Amniotic epithelial cell (primary cell): Measurements from ENCODE around the gene ARID1A.

ENCODE experiments used
- DNase-seq: peaks from one replicate; pipeline ENCODE4 v3.0.0-alpha.2; 2010; ENCODE audit warnings: low read depth

The ARID1A gene

DNA sequence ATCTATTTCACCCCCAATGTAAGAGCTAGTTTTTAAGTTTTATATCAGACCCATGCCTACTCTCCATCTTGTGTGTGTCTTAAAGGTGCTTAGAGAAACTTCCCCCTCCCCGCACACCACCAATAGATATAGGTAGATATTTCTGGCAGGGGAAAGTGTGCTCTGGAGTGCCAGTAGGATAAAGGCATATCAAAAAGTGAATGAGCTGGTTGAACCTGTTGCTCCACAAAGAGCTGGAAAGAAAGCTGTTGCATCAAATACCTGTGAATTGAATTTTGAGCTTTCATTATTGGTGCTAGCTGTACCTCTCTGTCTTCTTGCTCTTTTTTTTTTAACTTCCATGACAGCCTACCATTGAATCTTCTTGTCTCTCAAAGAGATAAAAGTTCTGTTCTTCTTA, 32.8 kb downstream of the ARID1A start:
- no peak for DNase-seq

DNA sequence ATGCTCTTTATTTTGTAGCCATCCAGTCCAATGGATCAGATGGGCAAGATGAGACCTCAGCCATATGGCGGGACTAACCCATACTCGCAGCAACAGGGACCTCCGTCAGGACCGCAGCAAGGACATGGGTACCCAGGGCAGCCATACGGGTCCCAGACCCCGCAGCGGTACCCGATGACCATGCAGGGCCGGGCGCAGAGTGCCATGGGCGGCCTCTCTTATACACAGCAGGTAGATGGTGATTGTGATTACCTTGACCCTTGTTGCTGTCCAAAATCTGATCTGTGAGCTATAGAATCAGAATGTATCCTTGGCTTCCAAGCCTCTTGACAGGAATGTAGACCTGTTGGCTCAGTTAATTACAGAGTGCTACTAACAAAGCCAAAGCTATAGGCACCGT, 33.8 kb downstream of the ARID1A start:
- DNase-seq: no peak

- DNase-seq: no peak
These were observed 34.9 kb downstream of the ARID1A start for GRCh38 chr1:26730695-26731094.

DNA sequence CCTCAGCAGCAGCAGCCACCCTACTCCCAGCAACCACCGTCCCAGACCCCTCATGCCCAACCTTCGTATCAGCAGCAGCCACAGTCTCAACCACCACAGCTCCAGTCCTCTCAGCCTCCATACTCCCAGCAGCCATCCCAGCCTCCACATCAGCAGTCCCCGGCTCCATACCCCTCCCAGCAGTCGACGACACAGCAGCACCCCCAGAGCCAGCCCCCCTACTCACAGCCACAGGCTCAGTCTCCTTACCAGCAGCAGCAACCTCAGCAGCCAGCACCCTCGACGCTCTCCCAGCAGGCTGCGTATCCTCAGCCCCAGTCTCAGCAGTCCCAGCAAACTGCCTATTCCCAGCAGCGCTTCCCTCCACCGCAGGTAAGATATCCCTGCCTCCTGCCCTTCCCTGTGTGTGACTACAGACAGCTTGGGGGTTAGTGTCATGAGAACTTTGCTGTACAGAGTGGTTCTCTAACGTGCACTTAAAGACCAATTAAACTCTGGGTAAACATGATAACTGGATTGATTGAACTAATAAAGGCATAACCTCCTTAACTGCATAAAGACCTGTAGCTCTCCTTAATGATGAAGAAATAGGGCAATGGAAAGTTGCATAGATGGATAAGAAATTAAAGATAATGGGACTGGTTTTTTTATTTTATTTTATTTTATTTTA, 35.6 kb downstream of the ARID1A start:
- no peak for DNase-seq

DNA sequence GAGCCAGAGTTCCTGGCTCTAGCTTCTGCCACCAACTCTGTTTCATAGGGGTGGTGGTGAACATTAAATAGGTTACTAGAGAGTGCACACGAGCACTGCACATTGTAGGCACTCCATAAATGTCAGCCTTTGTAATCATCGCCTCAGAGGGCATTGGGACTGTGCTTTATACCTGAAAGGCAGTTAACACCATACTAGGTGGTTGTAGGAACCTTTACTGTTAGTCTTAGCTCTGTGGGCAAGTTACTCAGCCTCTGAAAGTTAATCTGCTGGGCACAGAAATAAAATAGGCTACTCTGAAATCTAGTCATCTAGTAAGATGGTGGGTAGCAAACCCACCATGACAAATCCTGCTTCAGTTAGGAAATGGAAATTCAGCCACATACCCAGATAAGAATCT, 37.6 kb downstream of the ARID1A start:
- DNase-seq: peak; percentile 27

DNA sequence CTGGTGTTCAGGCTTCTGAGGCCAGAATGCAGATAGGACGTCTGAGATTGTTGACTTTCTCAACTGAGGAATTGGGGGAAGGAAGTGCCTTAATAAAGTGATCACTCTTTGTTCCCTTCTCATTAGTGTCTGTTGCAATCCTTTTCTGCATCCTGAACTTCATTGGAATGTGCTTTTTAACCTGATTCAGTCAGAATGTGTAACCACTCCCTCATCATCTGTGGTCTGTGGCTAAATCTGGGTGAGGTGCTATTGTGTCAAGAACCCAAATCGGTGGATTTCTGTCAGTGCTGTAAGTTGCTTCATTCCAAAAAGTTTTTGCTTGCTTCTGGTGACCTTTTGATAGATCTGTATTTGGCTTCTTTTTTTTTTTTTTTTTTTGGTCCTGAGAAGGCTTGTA, 38.2 kb downstream of the ARID1A start:
- peak; percentile 89 for DNase-seq

GRCh38 chr1:26734501-26735058, 38.8 kb downstream of the ARID1A start:
- peak; percentile 23 for DNase-seq

DNA sequence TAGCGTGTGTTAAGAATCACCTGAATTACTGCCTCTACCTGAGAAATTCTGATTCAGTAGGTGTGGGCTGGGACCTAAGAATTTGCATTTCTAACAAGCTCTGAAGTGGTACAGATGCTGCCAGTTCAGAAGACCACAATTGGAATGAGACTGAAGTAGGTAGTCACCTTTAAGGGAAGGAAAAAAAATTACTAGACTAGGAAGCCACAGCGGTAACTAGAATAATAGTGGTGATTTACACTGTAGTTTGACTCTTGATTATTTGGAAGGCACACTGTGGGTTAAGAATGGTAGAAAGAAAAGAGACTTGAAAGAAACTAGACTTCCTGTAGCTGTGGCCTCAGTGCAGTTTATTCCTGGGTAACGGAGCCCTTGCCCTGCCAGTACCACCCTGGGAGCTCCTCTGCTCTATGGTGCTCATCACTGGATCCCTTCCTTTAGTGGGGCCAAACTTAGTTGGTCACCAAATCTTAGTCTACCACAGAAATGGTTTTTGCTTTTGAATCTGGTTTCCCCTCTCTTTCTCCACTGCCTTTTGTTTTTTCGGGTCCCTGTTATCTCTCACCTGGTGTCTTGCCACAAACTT, 43.6 kb downstream of the ARID1A start:
- no peak for DNase-seq

DNA sequence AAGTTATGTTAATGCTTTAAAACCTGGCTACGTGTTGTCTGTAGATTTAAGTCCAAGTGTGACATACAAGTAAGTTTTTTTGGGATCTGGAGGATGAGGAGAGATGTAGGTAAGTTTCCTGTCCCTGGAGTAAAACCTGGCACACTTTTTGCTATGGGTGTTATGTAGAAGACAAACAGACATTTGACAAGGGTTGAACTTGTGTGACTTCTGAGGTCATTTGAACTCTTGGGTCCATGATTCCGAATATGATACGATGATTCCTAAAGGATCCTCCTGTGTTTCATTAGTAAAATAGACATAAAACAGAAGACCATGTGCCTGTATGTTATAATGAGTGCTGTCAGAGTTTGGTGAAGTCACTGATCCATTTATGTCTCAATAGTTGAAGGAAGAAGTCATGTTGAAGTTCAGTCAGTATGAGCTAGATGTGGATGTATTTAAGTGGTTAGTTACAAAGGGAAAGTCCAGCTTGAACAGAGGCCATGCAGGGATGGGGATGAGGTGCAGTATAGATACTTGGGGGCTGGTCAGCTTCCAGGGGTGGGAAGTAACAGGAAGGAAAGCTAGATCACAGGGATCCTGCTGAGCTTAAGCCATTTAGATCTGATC, 44.3 kb downstream of the ARID1A start:
- no peak for DNase-seq

DNA sequence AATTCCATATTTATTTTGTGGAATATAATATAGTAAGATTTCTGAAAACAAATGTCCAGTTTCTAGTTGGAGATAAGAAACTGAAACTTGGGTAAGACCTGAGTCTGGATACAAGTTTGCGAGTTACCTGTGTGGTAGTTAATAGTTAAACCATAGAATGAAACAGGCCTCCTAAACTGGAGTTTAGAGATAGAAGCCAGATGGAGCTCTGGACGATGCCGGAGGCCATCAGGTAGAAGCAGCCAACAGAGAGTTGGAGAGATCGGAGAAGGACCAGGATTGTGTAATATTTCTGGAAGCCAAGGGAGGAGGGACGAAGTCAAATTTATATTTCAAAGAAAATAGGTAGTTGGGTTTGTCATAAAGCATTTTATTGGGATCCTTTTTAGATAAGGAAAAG, 45.1 kb downstream of the ARID1A start:
- no peak for DNase-seq

DNA sequence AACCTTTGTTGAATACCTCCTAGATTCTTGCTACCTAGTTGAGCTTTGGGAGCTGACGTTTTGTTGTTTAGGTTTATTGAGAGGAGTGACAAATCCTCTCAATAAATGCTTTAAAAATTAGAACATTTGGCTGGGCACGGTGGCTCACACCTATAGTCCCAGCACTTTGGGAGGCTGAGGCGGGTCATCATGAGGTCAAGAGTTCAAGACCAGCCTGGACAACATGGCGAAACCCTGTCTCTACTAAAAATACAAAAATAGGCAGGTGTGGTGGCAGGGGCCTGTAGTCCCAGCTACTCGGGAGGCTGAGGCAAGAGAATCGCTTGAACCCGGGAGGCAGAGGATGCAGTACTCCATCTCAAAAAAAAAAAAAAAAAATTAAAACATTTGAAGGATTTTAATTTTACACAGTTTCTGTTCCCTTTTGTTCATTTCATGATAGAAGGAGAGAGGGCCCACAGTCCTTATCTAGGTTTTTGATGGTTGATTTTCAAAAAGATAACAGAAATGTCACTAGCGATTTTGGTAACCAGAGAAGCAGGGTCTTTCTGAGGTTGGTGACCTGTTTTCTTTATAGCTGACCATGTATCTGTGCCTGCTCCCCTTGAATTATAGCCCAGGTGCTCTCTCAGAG, 47.7 kb downstream of the ARID1A start:
- DNase-seq: no peak

- DNase-seq: peak; percentile 94
These were observed 48.5 kb downstream of the ARID1A start for GRCh38 chr1:26744075-26744959.

DNA sequence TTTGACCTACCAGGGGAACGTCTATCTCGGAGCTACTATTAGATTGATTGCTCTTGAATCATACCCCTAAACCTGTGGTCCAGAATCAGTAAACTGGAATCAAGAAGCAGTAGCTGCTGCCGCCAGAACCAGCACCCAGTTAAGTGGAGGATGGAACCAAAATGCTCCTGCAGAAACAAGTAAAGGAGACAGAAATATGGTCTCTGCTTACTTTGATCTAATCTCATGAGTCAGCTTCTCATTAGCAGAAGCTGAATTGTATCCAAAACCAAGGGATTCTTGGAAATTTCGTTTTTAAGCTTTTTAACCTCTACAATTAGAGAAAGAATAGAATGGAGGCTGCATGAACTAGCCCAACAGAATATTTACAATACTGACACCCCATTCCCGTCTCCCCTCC, 49.4 kb downstream of the ARID1A start:
- peak; percentile 55 for DNase-seq

DNA sequence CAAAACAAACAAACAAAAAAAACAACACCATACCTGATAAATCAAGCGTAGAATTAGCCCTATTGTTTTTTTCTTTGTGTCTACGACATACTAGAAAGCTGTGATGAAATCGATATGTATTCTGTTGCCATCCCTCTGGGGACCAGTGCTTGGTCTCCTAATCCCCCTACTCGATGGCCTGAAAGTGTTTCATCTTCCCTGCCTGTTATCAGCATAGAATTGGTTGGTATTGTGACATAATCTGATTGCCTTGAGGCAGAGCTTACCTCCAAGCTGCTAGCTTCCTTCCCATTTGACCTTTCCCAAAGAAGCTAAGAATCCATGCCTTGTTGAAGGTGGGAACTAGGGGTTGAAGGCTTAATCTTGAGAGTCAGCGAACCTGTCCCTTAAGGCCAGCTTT, 51.2 kb downstream of the ARID1A start:
- DNase-seq: no peak

DNA sequence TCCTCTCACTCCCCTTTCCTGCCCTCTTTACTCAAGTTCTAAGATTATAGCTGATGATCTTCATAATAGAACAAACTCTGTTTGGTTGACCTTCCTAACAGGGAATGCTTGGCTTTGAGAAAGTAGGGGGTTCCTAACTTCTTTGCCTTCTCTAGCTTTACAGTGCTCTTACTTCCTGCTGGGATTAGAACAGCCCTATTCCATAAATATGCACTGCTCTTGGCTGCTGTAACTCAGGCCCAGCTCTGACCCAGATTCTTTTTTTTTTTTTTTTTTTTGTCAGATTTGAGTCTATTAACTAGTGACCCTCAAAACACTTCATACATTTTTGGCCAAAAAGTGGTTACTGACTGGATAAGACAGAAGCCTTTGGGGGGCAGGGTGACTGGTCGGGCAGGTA, 52.5 kb downstream of the ARID1A start:
- DNase-seq: no peak

- DNase-seq: no peak
These were observed 53.6 kb downstream of the ARID1A start for GRCh38 chr1:26749458-26749857.

- no peak for DNase-seq
These were observed 54.6 kb downstream of the ARID1A start for GRCh38 chr1:26750428-26750827.

DNA sequence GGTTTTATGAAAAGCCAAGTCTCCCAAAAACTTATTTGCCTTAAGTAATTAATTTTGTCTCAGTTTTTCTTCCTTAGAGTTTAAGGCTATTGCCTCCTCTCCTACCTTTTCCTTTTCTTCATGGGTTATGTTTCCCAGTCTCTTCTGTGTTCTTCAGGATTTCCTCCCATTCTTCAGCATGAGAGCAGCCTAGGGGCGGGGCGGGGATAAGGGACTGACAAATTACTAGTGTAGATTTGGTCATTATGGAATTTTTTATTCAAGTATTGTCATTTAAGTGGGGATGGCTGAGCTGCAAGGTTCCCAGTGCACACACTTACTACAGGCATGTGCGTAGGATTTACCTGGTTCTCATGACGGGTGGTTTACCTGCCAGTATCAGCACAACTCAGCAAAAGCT, 56.7 kb downstream of the ARID1A start:
- DNase-seq: no peak

- DNase-seq: no peak
These were observed 58.5 kb downstream of the ARID1A start for GRCh38 chr1:26754086-26754874.

GRCh38 chr1:26758358-26758757, 62.5 kb downstream of the ARID1A start:
- DNase-seq: no peak

DNA sequence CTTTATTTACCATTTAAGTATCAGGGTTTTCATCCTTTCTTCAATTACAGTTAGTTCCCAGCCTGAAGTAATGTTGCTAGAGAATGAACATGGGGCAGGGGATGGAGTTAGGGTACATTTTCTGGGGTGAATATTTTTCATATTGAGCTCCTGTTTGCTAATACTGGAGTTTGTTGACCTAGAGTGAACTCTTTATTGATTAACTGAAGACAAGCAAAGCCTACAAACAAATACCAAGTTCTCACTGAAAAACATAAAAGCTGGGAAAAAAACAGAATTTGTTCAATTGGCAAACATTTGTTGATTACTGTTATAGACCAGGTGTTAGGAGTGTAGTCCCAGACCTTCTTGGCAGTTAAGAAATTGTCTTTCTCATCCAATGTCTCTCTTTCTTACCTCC, 63.7 kb downstream of the ARID1A start:
- no peak for DNase-seq
